HL-60/S4 treated with phorbol 12-myristate 13-acetate at 8.2 ng/mL for 4 days and 3 days (cell line): ENCODE results near the gene CPPED1.

Source experiments
- in situ Hi-C: fragments of 300-500 bp; cut with MboI; formaldehyde crosslinking; loops from 2 replicates; pipeline ENCODE4 v1.15.0; 2022; ENCODE audit warnings: low sequenced_read_pairs

CPPED1 gene

DNA sequence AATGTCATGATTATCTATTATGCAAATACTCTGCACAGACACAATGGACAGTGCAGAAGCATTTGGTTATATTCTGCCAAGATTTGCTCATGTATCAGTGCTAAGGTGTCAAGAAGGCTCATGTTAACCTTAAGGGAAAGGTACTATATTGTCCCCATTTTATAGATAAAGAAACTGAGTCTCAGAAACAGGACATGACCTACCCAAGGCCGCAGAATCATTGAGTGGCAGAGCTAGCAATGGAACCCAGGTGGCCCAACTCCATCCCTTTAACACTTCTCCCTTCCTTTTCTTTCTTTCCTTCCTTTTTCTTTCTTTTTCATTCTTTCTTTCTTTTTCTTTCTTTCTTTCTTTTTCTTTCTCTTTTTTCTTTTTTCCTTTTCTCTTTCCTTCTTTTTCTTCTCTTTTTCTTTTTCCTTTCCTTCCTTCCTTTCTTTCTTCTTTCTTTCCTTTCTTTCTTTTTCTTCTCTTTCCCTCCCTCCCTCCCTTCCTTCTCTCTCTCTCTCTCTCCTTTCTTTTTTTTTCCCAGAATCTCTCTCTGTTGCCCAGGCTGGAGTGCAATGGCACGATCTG, 149.8 kb downstream of the CPPED1 start:
- in situ Hi-C loops = no loop called here

DNA sequence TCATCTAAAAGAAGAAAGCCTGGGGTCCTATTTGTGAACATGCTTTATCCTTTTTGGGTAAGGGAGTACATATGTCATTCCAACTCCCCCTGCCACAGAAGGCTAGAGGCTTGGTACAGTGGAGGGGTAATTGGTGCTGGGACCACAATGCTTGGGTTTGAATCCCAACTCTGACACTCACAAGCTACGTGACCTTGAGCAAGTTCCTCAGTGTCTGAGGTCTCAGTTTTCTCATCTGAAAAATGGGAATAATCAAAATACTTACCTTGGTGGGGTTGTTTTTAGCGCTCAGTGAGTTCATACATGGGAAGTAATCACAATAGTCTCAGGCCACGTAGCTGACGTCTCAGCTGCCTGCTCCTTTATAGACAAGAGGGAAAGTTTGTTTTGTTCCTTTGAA, 150.8 kb downstream of the CPPED1 start:
- in situ Hi-C loops = no loop called here

DNA sequence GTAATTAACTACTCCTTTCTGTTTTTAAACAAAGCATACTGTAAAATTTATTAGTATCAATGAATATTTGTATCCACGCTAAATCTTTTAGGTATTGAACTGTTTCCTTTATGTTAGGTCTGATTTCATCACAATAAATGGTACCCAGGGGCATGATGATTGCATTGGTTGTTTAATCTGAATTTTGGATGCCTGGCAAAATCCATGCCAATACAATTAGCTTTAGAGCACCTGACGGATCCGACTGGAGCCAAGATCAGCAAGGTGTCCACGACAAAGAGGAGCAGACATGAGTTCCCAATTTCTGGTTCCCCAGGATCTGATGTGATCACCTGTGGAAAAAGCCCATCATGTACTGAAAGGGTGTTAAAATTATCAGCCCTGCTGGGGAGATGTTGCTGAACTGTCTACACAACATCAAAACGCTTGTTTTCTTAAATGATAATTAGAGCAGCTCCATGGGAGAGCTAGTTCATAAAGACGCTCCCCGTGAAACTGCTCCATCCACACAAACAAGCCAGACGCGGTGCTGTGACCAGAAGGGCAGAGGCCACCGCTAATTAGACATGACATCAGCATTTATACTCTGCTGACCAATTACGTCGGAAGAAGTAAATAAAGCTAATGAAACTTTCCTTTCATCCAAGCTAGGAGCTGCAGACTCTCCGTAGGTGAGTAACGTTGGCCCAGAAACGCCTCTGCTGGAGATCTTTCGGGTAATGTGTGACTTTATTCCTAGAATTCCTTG, 151.7 kb downstream of the CPPED1 start:
- in situ Hi-C loops = no loop called here

DNA sequence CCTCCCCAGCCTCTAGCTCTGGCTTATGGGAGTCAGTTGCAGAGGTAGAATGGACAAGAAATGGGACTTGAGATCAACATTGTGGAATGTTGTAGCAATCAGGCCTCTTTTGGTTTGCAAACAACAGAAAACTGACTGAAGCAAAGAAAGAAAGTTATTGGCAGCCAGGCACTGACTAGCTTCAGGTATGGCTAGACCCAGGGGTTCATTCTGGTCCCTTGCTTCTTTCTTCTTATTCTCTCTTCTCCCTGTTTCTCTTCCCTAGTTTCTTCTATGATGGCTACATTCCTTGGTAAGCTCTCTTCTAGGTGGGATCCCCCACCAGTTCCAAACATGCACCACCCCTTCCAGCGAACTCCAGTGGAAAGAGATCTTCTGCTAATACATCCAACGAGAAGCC, 154.3 kb downstream of the CPPED1 start:
- in situ Hi-C loops = no loop called here

DNA sequence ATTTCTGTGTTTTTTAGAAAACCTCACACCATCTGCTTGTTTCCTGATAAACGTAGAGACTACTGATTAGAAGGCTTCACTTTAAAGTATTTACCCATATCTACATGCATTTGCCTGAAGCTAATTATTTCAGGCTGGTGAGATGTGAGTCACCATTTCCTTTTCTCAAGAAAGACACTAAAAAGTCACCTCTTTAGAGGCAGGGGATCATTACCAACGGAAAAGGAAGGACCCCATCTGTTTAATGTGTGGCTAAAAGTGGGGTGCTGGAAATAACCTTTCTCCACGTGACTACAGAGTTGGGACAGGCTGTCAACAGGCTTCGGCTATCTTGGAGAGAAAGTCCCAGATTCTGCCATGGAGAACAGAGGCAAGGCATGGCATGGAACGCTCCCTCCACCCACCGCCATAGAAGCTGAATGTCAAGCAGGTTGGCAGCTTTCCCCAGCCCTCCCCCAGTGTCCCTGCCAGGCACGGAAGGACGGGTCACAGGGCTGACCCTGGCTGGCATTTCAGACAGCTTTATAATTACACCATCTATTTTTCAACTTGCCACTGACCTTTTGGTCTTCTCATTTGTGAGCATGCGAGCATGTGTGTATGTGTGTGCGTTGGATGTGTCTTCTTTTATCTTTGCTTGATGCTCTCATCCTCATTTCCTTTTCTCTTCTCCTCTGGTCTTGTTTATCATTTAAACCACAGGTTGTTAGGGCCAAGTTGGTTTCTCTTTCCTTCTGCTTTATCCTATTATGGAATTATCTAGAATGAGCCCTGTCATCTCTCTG, 157.0 kb downstream of the CPPED1 start:
- in situ Hi-C loops = no loop called here

DNA sequence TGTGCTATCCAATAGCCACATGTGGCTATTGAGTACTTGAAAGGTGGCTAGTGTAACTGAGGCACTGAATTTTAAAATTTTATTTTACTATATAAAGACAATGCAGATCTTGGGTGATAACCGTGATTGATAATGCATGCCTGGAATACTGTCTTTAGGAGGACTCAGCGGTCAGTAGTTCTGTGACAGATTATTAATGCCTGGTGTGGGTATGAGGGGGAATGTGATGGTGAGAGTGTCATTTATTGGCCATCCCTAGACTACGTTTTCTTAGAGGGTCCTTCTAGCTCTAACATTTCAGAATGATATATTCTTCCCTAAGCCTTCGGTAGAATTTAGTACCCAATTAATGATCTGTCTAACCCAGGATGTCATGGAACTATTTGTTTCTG, 157.6 kb downstream of the CPPED1 start:
- in situ Hi-C loops = no loop called here

DNA sequence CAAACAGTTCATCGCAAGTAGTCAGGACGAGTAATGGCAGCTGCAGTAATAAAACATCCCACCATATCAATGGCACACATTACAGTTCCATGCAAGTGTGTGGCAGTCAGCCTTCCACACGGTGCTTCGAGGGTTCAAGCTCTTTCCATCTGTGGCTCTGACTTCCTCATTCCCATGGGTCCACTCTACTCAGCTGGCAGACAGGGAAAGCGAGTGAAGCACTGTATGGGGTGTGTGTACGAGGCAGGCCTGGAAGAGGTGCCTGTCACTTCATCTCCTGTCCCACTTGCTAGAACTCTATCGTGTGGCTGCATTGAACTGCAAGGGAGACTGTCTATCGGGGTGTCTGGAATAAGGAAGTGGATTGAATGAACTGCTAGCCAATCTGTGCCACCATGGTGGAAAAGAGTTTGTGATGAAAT, 160.6 kb downstream of the CPPED1 start:
- in situ Hi-C loops = no loop called here

DNA sequence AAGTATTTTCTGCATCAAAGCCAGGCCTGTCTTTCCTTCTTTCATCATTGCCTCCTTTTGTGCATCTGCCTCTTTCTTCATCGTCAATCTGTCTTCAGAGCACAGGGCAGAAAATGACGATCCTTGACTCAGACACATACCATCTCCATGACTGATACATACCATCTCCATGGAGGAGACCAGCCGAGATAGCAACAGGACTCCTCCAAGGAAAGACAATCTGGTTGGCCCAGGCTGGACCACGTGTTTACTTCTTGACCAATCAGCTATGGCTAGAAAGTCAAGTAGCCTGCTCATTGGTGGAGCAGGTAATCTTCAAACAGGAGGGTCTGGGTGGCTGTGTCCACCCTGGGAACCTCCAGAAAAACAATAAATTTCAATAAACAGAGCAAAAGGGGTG, 164.6 kb downstream of the CPPED1 start:
- in situ Hi-C loops = no loop called here

DNA sequence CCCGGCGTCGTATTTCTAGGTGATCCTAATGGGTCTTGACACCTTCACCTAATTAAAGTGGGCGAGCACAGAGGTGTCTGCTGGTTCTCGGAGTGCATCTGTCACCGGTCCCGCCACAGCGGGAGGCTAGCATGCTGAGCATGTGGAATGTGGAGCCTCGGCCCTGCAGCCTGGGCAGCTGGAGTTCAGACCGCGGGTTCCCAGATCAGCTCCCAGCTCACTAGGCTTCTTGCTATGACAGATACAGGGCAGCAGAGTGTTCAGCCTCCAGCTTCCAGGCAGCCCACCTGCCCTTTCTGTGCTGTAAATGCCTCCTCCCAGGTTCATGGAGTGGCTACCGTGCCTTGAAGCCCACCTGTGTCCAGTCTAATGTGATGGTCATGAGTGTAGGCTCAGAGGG, 166.7 kb downstream of the CPPED1 start:
- in situ Hi-C loops = no loop called here

DNA sequence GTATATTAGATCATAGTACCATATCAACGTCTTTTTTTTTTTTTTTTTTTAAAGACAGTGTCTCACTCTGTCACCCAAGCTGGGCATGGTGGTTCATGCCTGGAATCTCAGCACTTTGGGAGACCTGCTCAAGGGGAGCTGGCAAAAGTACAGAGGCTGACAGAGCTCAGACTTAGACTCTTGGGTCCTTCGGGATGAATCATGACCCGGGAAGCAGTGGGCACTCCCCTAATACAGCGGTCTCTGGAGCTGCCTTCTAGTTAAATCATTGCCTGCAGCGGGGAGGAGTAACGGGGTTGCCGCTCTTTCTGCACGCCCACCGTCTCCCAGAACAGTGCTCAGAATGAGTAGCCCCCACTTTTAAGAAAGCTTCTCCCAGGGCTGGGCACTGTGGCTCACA, 174.4 kb downstream of the CPPED1 start:
- in situ Hi-C loops = no loop called here

DNA sequence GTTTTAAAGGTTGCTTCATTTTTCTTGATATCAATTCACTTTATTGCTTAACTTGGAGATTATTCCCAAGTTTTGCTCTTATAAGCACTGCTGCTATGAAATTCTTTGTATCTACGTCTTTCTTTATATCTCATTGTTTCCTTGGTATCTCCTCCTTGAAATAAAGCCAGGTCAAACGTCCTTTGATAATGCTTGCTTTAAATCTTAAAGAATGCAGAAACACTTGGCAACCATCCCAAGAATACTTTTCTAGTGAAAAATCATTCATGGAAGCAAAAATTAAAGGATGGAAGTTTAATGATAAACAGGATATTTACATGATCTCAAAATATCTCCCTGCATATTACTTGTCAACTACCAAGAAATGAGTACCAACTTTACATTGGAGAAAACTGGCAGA, 175.2 kb downstream of the CPPED1 start:
- in situ Hi-C loops = no loop called here

DNA sequence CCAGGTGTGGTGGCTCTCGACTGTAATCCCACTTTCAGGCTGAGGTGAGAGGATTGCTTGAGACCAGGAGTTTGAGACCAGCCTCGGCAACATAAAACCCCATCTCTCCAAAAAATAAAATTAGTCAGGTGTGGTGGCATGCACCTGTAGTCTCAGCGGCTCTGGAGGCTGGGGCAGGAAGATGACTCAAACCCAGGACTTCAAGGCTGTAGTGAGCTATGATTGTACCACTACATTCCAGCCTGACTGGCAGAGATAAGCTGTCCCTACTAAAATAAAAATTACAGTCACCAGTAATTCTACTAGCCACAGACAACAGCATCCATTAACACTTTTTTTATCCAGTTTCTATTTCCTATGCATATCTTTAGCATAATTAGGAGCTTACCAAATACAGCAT, 176.3 kb downstream of the CPPED1 start:
- in situ Hi-C loops = no loop called here

DNA sequence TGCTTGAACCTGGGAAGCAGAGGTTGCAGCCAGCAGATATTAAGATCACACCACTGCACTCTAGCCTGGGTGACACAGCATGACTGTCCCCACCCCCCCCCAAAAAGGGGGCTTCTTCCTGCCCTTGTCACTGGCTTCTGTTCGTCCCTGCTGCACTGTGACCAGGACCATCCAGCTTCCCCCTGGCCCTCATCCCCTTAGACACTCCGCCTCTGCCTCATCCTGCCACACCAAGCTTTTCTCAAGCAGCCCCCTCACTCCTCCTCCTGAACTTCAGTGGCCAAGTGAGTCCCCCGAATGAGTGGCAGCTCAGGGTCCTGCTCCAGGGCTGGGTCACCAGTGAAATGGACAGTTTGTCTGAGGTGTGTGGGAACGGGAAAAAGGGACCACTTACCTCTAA, 177.3 kb downstream of the CPPED1 start:
- in situ Hi-C loops = no loop called here

DNA sequence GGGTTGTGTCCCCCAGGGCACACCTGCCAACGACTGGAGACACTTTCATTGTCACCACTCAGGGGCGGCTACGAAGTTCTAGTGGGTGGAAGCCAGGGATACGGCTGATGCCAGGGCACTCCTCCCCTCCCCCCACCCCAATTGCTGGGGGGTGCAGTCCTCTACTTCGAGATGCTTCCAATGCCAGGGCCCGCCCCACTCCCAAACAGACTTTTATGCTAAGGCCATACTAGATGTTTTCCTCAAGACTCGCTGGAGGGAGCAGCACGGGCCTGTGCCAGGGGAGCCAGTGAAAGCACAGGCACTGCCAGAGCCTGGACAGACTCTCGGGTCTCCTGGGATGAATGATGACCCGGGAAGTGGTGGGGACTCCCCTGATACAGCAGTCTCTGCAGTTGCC, 178.0 kb downstream of the CPPED1 start:
- in situ Hi-C loops = no loop called here

DNA sequence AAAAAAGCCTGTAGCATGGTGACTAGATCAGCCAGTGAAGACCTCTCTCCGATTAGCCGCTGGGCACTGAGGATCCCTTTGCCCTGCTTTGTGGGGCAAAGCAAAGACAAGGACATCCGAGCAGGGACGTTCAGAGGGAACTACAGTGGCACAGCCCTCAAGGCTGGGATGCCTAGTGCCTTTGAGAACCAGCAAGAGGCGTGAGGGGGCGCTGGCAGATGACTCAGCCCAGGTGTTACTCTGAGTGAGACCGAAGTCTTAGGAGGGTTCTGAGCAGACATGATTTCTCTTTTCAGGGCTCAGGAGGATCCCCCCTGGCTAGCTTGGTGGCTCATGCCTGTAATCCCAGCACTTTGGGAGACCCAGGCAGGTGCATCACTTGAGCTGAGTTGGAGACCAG, 178.6 kb downstream of the CPPED1 start:
- in situ Hi-C loops = no loop called here

DNA sequence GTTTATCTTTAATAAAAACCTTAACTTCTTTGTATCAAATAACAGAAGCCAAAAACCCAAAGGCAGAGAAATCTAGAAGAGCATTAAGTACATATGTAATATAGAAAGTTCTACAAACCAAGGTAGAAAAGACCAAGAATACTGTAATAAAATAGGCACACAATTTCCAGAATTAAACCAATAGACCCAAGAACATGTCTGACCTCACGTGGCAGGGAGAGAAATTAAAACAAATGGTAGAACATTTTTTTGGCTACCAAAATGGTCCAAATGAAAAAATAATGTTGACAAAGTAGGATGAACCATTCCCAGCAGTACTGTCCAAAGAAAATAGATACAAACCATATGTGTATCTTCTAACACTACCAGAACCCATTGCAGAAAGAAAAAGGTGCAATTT, 183.5 kb downstream of the CPPED1 start:
- in situ Hi-C loops = no loop called here

DNA sequence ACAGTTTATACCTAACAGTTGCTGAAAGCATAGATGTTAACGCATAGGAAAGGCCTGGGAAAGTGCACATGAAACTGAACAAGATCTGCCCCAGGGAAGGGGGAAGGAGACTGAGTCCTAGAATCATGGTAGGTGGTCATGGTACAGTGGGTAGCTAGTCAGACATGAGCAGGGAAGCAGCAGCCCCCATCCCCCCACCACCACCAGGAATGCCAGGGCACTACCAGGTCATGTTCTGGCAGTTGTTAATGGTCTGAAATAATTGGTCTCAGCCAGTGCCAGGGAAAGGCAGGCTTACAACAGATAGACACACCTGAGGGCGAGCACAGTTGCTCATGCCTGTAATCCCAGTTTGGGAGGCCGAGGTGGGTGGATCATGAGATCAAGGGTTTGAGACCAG, 185.2 kb downstream of the CPPED1 start:
- in situ Hi-C loops = no loop called here

DNA sequence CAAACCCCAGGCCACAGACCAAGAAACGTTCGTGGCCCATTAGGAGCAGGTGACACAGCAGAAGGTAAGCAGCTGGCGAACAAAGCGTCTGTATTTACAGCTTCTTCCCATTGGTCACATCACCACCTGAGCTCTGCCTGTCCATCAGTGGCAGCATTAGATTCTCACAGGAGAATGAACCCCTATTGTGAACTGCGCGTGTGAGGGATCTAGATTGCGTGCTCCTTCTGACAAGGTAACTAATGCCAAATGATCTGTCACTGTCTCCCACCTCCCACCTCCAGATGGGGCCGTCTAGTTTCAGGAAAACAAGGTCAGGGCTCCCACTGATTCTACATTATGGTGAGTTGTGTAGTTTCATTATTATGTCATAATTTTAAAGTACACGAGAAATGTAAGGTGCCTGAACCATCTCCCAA, 186.3 kb downstream of the CPPED1 start:
- in situ Hi-C loops = no loop called here

DNA sequence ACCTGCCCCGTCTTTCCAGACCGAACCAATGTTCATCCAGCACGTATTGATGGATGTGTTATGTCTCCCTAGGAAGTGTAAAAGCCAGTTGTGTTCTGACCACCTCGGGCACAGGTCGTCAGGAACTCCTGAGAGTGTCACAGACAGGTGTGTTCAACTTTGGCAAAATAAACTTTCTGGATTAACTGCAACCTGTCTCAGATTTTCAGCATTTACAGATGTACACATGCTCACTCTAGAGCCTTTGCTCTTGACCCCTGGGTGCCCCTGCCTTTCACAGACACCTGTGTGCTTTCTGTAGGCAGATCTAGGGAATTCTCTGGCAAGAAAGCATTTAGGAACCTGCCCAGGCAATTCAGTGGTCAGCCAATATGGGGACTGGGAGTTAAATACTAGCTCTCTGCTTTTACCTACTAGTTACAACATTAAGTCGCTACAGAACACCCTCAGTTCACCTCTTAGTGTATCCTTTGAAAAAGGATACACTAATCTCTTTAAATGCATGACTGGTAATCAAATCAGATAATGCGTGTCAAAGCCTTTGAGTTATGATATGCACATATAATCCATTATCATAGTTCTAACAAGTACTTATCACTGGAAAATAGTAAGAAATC, 188.9 kb downstream of the CPPED1 start:
- in situ Hi-C loops = no loop called here

DNA sequence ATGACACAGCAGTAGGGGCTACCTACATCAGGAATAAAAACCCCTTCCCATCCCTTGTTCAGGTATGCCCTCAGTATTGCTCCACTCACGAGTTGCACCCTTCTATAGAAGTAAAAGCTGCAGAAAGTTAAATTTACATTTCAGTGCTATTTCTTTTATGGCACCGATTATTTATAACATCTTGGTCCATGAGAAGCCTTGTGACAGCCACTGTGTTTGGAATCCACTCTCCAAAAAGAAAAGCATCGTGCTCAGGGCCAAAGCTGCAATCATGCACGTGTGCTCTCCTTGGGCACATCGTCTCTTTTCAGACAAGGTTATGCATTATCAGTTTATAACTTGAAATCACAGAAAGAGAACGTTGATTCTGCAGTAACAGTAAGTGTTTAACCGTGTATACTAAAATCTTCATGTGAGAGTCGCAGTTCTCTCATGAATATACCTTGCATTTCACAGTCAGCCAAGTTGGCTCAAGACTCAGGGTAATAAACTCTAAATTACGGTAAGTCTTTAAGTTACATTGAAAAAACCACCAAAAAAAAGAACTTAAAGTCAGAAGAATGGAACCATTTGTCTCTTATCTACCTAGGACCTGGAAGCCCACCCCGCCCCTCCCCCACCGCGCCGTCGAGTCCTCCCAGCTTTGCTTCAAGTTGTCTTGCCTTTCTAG, 189.6 kb downstream of the CPPED1 start:
- in situ Hi-C loops = no loop called here
